Epithelial cell of proximal tubule (primary cell): ENCODE measurements around the gene CHL1. TPM values are rescaled to one million over a fixed set of nuclear protein-coding genes. Genes with fewer than 3 reads are reported as not detected.

Source experiments
- DNase-seq: peaks from one replicate; pipeline ENCODE4 v3.0.0-alpha.2; 2011; ENCODE audit warnings: low read depth
- H3K4me3 ChIP-seq: 2 replicates; pipeline ENCODE4 v1.5.1; 2011; ENCODE audit warnings: low read depth, mild to moderate bottlenecking, low read length
- total RNA-seq: library from RNA; depleted of rRNA; stranded (reverse); fragments of >200 nt; gene quantifications from 2 replicates; pipeline ENCODE4 v1.2.3, GENCODE V29; 2015
- TF ChIP-seq, protein P1 (sequence below): conservative IDR thresholded peaks from 2 replicates; pipeline ENCODE4 v1.5.1; 2012; ENCODE audit warnings: low read depth, mild to moderate bottlenecking, low read length

Gene CHL1
- total RNA-seq, 1 donor from 2014 or later = 0.17 TPM

GRCh38 chr3:445960-446359 is 249.4 kb downstream of the CHL1 start:
- TF ChIP-seq, protein P1, sequence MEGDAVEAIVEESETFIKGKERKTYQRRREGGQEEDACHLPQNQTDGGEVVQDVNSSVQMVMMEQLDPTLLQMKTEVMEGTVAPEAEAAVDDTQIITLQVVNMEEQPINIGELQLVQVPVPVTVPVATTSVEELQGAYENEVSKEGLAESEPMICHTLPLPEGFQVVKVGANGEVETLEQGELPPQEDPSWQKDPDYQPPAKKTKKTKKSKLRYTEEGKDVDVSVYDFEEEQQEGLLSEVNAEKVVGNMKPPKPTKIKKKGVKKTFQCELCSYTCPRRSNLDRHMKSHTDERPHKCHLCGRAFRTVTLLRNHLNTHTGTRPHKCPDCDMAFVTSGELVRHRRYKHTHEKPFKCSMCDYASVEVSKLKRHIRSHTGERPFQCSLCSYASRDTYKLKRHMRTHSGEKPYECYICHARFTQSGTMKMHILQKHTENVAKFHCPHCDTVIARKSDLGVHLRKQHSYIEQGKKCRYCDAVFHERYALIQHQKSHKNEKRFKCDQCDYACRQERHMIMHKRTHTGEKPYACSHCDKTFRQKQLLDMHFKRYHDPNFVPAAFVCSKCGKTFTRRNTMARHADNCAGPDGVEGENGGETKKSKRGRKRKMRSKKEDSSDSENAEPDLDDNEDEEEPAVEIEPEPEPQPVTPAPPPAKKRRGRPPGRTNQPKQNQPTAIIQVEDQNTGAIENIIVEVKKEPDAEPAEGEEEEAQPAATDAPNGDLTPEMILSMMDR = no peak
- no peak overlapping the region for H3K4me3 ChIP-seq
- no peak for DNase-seq

- no peak for DNase-seq
- H3K4me3 ChIP-seq = no peak overlapping the region
Observed at GRCh38 chr3:447671-448070, 251.1 kb downstream of the CHL1 start.

DNA sequence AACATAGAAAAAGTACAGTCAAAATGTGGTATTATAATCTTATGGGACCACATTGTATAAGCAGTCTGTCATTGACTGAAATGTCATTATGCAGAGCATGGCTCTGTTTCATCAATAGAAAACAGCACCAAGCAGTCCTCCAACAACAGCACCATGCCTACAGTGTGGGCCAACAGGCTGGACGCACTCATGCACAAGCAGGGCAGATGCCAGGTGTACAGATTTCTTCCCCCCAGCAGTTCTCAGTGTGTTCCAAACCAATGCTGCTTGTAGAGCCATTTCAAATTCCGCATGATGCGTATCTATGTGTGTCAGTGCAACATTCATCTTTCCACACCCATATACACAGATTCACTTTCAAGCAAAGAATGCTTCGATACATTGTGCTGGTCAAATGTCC is 253.1 kb downstream of the CHL1 start:
- no peak for DNase-seq
- no peak overlapping the region for H3K4me3 ChIP-seq
- TF ChIP-seq, protein P1 = no peak

More at GRCh38 chr3:447671-448070, 251.1 kb downstream of the CHL1 start:
- TF ChIP-seq, protein P1 = no peak

GRCh38 chr3:452221-452620 is 255.7 kb downstream of the CHL1 start:
- no peak overlapping the region for H3K4me3 ChIP-seq
- TF ChIP-seq, protein P1 = no peak
- DNase-seq = no peak

- no peak overlapping the region for H3K4me3 ChIP-seq
- TF ChIP-seq, protein P1 = no peak
- DNase-seq = no peak
Observed at GRCh38 chr3:453106-453505, 256.5 kb downstream of the CHL1 start.

DNA sequence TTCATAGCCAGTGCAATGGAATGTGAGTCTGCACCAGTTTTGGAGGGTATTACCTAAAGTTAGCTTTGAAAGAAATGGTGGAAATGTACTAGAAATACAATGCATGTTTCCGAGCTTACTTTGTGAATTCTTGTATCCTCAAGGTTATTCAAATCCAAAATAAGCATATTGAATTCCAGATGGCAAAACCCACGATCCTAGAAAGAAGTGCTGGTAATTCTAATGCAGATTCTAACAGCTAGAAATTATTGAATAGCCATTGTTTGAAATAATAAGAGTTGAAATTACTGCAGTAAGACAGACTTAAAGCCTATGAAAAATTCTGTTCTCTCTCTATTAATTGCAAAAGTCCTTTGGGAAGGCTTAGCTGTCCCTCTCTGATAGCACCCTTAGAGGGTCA is 258.4 kb downstream of the CHL1 start:
- H3K4me3 ChIP-seq = no peak overlapping the region
- no peak for DNase-seq
- TF ChIP-seq, protein P1 = no peak

GRCh38 chr3:458124-458523 is 261.6 kb downstream of the CHL1 start:
- no peak for DNase-seq
- H3K4me3 ChIP-seq = no peak overlapping the region
- TF ChIP-seq, protein P1 = no peak
